GM18868 (cell line): ENCODE results near the gene CCK.

Experiments used
- ATAC-seq: cut with Tn5 transposase; IDR thresholded peaks from one replicate; pipeline ENCODE4 v1.9.1; 2021; ENCODE audit warnings: mild to moderate bottlenecking, moderate library complexity; ENCODE audit not compliant: unreplicated experiment

The CCK gene

DNA sequence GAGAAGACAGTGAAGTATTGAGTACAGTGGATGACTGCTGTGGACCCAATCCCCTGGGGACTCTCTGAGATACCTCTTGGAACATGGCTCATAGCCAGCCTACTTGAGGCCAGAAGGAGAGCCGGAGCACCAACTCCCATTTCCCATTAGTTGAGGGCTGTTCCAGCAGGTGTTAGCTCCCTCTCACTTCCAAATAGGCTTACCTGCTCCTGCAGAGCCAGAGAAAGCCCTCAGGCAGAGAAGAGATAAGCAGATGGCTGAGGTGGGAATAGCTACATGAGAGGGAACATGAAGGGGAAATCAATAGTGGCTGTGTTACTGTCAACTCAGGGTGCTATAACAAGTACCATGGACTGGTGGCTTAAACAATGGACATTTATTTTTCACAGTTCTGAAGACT is 4.6 kb upstream of the CCK start:
- no peak for ATAC-seq

DNA sequence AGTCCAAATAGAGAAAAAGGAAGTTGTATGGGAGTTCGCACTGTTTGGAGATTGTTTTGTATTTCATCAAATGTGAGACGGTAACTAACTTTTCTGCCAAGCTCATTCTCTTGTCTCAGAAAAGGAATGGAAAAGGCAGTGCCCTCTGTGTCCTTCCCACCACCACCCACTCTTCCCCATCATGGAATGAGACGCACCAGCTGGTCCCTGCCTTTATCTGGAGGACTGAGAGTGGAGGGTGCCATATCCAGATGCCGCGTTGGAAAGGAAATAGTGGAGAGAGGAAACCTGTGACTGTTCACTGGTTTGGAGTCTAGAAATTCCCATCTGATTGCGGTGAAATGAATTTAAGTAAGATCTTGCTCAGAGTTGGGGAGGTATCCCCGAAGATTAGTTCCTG is 3.7 kb upstream of the CCK start:
- no peak for ATAC-seq

DNA sequence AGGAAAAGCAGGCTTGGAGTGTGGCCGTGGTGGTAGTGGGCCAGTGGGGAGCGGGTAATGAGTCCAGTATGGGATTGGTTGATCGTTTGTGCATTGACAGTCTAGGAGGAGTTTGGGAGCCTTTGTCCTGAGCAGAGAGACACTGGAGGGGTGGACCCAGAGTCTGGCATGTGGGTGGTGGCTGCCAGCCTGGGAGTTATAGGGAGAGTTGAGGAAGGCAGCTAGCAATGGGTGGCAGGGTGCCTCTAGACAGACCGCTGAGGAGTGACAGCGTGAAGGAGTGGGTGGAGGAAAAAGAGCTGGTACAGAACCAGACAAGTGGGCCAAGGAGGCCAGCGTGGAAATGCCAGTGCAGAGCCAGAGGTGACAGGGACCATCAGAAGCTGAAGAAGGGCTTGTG is 1.9 kb upstream of the CCK start:
- no peak for ATAC-seq

DNA sequence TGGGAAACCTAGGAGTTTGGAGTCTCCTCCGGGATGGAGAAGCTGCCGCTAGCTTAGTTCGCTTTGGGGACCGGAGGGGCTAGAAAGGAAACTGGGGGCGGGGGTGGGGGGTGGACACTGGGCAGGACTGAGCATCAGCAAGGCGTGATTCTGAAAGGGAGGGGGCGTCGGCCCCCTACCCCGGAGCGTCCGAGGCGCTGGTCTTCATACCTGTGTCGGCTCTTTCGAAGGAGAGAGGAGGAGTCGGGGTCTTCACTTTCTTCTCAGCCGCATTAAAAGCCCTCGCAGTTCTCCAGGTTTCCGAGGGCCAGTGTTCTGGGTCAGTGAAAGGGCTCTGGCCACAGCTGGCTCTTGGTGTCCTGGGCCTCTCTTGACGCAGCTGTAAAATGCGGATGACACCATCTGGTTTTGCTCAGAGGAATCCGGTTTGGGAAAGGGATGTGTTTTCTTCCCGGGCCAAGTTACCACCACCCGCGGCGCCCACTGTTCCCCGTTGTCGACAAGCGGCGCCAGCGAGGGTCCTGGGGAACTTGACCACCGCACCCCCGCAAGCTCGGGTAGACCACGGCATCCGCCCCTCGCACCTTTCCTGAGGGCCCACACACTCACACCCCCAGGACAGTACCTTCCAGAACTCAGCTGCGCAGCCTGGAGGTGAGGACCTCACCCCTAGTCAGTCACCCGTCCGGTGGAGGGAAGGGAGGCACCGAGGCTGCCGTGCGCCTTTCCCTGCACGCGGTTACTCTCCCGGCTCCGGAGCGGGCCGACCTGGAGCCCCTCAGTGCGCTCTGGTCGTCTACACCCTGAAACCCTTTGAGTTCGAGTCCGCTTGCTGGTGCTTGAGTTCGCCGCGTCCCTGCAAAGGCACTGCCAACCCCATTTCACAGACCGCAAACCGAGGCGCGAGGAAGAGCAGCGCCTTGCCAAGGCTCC is 660 bp downstream of the CCK start:
- no peak for ATAC-seq

DNA sequence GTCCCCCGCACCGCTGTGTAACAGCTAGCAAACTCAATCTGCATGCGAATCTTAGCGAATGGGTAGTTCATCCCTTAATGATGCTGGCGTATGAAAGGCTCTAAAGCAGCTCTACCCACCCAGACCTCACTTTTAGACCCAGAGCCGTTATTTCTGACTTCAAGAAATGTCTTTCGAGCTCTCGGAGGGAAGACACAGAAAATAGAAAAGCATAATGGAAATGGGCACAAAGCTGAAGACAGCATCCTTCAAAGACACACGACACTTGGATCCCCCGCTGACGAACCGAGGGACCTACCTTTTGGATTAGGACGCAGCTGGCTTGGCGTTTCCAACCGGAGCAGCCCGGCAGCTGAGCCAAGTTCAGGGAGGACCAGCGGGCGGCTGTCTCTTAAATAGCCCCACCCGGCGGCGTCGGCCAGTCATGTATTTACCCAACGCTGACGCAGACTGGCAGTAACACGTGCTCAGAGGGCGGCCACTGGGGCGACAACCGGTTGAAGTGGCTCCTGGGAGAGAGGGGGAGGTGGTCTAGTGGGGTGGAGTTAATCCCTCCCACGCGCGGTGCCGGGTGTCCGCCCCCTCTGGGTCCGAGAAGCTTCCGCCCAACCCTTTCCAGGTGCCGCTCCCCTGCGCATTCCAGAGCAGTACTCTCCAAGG is 1.5 kb downstream of the CCK start:
- no peak for ATAC-seq

DNA sequence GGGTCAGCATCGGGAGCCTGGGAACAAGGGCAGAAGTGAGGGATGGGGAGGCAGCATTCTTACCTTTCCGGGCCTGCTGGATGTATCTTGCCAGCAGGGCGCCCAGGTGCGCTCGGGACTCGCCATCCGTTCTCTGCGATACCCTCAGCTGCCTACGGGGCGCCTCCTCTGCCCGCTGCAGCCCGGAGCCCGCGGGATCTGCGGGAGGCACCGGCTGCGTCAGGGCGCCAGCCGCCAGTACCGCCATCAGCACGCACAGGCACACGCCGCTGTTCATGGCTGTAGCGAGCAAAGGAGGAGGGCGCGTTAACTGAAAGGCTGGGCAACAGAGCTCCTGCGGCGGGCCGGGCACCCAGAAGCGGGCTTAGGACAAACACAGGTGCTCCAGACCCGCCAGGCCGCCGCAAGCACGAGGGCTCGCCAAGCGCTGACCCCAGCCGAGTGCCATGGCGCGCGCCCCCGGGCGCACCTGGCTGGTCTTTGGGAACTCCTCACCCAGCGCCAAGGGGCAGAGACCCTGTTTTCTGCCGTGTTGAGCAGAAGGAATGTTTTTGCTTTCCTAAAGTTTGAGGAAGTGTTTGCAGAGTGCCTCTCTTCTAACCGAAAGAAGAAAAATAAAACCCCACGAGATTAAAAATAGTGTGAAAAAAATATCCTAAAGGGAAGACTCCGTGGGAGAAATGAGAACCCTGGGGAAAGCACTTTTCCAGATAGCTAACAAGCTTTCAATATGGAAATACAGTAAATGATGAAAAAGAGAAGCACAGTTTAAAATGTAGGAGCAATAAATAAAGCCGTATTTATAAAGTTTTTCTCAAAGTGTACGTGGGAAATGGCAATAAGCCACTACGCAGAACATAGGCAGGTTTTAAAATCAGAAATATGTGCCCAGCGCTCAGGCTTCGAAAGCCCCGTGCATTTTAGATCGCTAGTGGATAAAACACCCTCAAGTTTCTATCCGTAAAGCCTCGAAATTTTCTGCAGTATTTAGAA is 2.3 kb downstream of the CCK start:
- ATAC-seq: no peak

DNA sequence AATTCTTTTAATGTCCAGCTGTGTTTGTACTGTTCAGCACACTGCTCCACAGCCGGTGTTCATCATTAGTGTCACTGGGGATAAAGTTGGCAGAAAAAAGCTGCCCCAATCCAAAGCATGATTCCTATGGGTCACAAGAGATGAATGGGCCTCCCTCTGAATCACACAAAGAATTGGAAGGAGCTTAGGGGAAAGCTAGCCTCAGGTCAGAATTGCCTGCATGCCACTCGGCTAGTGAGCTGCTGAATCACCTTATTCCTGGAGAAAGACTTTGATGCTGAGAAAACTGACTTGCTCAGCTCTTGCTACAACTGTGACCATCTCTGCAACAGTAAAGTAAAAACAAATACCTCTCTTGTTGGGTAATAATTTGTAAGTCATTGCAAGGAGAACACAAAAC is 3.5 kb downstream of the CCK start:
- ATAC-seq: no peak

DNA sequence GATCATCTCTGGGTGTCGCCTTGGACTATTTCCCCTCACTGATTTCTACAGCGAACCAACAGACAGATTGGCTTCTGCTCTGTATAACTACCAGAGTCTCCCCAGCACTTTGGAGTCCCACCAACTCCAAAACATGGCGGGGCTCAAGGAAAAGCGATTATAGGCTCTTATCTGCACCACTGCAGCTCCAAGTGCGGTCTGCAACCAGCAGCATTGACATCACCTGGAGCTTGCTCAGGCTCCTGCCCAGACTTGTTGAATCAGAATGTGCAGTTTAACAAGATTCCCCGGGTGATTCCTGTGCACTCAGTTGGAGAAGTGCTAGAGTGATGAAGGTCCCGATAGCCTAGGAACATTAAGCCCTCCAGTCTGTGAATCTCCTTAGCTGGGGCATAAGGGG is 9.0 kb downstream of the CCK start:
- no peak for ATAC-seq

DNA sequence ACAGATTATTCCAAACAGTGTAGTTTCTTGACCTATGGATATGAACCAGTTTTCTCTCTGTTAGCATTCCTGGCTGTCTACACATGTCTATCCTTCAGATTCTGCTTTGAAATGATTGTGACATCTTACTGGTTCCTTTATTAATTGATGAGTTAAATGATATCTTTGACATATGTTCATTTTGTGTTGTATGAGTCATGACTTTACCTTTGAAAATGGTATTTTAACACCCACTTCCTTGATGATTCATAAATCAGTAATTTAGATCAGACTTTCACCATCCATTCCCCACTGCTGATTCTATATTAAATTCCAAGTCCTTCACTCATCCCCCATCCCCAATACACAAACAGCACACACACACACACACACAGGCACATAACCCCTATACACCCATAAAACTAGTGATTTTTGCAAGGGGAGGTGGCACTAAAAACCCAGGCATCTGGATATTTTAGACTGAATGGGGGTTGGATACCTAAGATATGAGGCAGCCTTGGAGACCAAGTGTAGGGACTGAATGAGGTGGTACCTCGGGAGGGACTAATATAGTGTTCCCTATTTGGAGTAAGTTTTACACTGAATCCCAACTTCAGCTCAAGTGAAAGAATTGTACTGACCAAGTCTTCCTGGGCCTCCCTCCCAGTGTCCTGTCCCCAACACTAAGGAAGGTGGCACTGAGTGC is 9.7 kb downstream of the CCK start:
- ATAC-seq: no peak

DNA sequence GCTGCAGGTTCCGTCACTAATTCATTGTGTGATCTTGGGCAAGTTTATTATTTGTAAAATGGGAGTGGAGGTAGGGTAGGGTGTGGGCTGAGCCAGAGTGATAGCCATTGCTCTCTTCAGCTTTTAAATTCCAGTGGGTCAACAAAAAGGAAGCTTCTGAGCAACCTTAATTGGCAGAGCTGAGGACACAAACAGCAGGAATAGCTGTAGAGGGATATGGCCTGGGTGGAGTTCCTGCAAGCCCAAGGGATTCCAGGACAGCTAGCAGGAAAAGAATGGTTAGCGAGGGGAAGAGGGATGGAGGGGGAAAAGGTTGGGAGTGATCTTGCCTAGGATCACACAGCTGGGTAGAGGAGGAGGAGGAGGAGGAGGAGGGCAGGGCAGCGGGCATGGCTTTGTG is 11.4 kb downstream of the CCK start:
- no peak for ATAC-seq

DNA sequence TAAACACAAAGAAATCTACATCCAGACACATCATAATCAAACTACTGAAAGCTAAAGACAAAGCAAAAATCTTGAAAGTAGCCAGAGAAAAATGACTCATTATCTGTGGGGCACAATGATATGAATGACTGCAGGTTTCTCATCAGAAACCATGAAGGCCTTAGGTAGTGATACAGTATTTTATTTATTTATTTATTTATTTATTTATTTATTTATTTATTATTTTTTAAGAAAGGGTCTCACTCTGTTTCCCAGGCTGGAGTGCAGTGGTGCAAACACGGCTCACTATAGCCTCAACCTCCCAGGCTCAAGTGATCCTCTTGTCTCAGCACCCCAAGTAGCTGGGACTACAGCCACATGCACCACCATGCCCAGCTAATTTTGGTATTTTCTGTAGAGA is 15.2 kb downstream of the CCK start:
- ATAC-seq: no peak

DNA sequence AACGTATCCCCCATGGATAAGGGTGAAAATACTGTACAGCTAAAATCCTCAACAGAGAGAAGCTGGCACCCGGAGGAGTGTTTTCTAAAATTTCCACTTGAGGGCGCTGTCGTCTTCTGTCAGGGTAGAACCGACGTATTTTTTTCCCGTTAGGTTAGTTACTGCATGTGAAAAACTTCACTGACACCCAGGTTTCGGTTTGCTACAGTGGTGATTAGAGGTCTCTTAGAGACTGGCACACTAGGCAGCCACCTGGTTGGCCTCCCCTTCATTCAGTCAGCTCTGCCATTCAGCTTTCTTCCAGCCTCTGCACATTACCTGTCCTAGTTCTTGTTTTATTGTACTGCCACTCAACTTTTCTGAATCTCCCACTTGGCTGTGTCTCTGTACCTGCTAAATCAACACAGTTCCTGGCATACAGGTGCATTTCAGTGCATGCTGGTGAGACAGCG is 18.4 kb downstream of the CCK start:
- ATAC-seq: peak; percentile 75

DNA sequence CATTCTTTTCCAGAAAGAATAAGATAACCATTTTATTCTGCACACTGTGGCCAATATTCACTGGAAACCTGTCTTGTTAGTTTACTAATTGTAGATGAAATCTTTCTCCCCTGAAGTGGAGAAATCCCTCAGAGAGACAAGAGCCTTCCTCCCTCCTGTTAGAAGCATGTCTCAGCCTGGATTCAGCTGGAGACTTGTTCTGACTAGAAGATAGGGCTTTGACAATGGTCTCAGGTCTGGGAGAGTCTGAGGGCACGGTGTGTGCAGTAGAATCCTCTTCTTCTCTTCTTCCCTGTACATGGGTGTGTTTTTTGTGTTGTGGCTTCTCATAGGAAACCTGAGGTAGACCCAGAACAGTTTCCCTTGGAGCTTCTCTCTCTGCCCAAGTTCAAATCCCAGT is 19.9 kb downstream of the CCK start:
- ATAC-seq: no peak

DNA sequence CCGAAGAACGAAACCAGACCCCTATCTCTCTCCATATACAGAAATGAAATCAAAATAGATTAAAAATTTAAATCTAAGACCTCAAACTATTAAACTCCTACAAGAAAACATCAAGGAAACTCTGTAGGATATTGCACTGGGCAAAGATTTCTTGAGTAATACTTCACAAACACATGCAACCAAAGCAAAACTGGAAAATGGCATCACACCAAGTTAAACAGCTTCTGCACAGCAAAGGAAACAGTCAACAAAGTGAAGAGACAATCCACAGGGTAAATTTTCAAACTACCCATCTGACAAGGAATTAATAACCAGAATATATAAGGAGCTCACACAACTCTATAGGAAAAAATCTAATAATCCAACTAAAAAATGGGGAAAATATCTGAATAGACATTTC is 29.4 kb downstream of the CCK start:
- ATAC-seq: no peak

DNA sequence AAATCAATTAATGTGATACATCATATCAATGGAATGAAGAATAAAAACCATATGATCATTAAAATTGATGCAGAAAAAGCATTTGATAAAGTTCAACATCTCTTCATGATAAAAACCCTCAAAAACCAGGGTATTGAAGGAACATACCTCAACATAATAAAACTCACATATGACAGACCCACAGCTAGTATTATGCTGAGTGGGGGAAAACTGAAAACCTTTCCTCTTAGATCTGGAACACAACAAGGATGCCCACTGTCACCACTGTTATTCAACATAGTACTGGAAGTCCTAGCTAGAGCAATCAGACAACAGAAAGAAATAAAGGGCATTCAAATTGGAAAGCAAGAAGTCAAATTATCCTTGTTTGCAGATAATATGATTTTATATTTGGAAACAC is 30.5 kb downstream of the CCK start:
- ATAC-seq: no peak

DNA sequence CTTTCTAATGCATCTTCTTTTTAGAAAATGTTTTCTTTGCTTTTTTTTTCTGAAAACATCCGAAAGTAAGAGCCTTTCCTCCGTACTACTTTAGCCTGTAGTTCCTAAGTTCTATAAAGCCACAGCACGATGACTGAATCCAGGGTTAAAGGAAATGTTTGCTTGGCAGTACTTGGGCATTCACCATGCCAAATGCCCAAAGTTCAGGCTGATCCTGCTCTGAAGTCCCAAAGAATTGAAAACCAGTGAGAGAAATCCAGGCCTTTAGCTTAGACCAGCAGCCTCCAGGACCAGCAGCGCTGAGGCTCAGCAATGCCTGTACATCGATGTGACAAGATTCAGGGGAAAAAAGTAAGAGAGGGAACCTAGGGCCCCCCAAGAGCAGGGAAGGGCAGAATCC is 35.1 kb downstream of the CCK start:
- ATAC-seq: no peak

DNA sequence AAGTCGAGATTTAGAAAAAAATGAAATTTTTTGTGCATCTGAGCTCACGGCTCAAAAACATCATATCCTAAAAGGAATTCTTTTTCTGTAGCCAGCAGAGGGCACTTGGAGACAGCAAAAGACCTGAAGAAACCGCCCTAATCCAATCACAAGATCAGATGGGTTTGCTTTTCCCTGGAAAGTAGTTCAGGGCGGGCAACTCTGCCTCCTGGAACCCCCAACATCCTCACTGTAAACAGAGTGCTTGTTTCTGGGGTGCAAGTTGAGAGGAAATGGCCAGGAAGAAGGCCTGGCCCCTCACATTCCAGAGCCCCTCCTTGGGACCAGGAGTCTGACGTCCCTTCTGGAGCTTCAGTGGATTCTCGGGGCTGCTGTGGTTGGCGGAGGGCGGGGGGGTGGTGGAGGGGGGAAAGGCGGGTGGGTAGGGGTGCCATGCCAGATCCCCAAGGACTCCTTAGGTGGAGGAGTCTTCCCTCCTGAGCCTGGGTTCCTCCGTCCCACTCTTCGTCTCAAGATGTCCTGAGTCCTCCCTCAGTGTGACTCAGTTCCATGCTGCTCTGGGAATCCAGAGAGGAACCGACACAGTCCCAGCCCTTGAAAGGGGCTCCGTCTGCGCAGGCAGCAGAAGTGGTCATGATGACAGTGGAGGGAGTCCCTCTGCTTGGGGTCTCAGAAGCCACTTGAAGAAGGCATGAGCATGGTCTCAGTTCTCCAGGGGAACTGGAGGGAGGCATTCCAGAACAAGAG is 35.9 kb downstream of the CCK start:
- no peak for ATAC-seq

DNA sequence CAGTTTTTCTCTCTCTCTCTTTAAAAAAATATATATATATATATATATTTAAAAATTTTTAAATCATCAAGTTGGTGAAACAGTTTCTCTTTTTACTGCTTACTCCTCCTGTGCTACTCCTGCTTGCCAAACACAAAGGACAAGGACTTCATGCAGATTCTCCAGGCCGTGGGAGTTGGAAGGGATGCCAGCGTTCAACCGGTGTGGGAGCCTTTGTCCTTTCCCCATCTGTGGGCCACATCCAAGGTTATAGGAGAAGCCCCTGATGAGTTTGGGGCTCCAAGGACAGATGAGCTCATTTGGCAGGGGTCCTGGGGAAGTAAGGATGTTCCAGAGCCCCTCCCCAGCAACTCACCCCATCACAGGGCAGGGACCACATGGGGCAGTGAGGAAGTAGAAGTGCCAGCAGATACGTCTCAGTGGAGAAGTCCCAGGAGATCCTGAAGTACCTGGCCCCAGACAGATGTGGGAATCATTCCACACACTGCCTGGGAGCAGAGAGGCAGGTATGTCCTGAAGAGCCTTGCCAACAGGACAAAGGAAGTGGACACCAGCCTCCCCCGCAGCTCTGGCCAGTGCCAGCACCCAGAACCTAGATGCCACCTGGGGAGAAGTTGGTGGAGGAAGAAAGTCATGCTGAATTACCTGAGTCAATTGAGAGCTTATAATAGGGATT is 36.6 kb downstream of the CCK start:
- ATAC-seq: no peak

DNA sequence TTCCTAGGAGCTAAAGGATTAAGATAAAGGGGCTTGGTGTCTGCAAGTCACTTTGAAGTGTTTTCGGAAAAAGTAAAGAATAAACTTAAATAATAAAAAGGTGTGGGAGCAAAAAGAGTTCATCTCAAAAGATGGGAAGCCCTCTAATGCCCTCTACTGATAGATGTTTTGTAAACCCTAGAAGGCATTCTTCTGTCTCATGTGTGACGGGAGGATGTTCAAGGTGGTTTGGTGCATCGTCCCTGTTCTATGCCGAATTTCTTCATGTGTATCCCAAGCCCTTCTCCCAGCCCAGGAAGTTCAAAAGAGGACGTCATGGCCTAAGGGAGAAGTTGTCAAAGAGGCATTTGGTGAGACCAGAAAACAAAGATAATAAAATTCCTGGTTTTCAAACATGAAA is 37.2 kb downstream of the CCK start:
- peak; percentile 67 for ATAC-seq
